ENCODE measurements around the gene CHCHD6.

CHCHD6 gene

GRCh38 chr3:126956866-126957650 lies 253.0 kb downstream of the CHCHD6 start:
- FAIRE-seq (no peak), DNase-seq (ENCODE audit: low spot score) (no peak)

- DNase-seq (ENCODE audit: low spot score) = no peak
These were observed 254.0 kb downstream of the CHCHD6 start for GRCh38 chr3:126957776-126958637.

DNA sequence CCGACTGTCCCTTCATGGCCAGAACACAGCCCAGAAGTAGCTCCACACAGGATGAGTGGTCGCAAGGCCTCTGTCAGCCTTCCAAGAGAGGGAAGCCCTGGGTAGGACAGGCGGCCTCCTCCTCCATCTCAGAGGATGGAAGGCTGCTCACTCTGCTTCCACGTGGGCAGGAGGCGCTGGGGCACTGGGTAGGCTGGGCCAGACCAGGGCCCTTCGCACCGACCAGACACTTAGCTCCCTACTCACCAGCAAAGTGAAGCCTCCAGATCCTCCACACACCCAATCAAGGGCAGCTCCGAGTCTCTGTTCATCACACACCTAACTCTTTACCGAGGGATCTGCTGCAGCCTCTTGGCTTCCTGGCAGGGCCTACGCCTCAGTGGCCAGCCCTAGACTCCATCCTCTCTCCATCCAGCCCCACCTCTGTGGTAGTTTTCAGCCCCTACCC lies 254.6 kb downstream of the CHCHD6 start:
- DNase-seq (ENCODE audit: low spot score) = no peak
- FAIRE-seq = no peak

More at GRCh38 chr3:126957776-126958637, 254.0 kb downstream of the CHCHD6 start:
- FAIRE-seq = no peak

- DNase-seq (ENCODE audit: low spot score) = no peak
- no peak for FAIRE-seq
These were observed 255.3 kb downstream of the CHCHD6 start for GRCh38 chr3:126959136-126959920.

DNA sequence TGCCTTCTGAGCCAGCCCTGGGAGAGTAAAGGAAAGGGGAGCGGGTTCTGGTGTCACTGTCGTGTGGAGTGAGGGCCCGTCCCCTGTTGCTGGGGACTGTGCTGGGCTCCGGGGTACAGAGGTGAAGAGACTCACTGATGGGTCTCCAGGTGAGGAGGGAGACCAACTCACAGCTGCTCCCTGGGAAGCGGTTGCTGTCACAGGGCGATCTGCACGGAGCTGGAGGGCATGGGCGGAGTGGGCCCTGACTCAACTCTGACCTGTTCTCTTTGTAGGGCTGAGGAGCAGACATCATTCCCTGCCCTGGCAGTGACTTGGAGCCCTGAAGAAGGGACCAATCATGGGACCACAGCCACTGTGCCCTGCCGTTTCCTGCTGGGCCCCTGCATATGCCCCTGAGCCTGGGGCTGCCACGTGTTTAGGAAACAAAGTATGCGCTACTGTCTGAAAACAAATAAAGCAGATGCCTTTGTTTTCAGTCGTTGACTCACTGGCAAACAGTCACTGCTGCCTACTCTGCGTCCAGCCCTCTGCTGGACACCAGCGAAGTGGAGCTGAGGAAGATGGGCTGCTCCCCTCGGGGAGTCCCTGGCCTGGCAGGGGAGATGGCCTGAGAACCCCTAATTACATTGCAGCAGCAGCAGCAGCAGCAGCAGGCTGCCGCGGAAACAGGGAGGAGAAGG lies 256.0 kb downstream of the CHCHD6 start:
- no peak for DNase-seq (ENCODE audit: low spot score)

DNA sequence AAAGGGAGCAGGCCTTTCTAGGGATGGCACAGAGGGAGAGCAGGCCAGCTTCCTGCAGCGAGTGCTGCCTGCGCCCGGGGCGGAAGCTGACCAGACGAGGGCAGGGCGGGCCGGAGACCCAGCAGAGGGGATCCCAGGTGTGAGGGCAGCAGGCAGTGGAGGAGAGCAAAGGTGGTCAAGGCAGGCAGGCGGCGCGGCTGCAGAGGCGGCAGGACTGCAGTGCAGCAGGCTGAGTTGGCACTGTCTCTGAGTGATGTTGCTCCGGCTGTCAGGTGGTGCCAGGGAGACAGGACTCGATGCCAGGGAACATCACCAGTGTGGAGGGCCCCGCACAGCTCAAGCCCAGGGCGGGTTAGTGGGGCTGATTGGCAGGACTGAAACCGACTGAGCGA lies 256.6 kb downstream of the CHCHD6 start:
- FAIRE-seq (no peak), DNase-seq (ENCODE audit: low spot score) (no peak)

More for the DNA sequence above, 256.0 kb downstream of the CHCHD6 start:
- no peak for FAIRE-seq

DNA sequence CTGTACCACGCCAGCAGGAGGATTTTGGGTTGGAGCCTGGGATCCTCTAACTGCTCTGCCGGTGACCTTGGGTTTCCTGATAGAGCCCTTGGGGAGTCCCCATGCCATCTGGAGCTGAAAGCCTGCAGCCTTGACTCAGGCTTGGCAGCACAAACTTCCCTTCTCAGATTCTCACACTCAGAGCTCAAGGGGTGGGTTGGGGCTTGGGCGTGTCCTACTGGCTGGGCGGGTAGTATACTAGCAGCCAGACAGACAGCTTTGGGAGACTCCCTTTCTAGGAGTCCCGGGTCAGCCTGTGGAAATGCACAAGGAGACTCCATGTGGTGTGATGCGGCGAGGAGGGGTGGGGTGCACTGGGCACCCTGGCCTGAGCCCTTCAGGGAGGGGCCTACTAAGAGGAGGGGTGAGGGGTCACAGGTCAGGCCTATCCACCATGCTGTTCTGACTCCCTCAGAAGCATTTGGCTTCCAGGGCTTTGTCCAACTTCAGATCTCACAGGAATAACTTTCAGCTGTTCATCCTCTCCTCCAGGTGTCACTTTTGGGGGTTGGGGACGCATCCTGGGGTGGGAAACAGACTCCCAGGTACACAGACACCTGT lies 257.3 kb downstream of the CHCHD6 start:
- FAIRE-seq (no peak), DNase-seq (ENCODE audit: low spot score) (no peak)

DNA sequence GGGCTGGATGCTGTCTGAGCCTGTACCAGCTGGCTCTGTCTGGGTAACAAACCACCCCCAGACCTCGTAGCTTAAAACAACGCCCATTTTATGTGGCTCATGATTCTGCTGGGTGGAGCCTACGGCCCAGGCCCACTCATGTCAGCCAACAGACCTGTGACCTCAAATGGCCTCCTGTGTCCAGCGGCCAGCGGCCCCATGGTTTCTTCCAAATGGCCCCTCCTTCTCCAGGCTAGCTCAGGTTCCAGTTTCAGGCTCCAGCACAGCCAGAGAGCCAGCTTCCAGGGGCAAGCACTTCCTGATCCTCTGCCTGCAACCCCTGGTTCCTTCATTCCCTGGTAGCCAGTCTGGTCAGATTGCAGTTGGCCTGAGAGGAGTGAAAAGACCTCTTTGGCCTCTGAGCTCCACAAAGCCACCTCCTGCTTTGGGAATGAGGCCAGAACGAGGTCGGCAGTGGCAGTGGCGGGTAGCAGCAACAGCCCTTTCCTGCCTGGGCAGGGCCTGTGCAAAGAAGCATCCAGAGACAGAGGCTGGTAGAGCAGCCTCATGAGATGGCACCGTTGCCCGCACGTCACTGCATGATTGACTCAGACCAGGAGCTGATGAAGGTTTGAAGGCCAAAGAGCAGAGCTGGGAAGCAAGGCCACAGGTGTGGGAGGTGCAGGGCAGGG lies 257.9 kb downstream of the CHCHD6 start:
- FAIRE-seq = no peak

DNA sequence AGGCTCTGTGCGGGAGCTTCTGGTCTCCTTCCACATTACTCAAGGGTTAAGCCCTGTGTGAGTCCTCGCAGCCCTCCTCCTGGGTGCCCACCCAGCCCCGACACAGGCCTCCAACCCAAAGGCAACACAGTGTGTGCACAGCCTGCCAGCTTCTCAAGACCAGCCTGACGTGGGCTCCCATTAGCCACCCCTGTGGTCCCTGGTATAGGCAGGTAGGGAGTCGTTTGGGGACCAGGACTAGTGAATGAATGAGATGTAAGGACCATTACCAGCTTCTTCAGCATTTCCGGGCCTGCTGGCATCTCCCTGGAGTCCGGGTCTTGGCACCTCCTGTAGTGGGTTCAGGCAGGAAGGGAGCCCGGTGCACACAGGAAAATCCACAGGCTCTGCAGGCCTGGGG lies 258.7 kb downstream of the CHCHD6 start:
- DNase-seq (ENCODE audit: low spot score) (no peak), FAIRE-seq (no peak)

More for the DNA sequence above, 257.9 kb downstream of the CHCHD6 start:
- no peak for DNase-seq (ENCODE audit: low spot score)

GRCh38 chr3:126963261-126964190 lies 259.5 kb downstream of the CHCHD6 start:
- FAIRE-seq = no peak
- no peak for DNase-seq (ENCODE audit: low spot score)

GRCh38 chr3:126964261-126964660 lies 260.2 kb downstream of the CHCHD6 start:
- no peak for FAIRE-seq
- no peak for DNase-seq (ENCODE audit: low spot score)

- DNase-seq (ENCODE audit: low spot score) (no peak), FAIRE-seq (no peak)
These were observed 260.9 kb downstream of the CHCHD6 start for GRCh38 chr3:126964950-126965349.

DNA sequence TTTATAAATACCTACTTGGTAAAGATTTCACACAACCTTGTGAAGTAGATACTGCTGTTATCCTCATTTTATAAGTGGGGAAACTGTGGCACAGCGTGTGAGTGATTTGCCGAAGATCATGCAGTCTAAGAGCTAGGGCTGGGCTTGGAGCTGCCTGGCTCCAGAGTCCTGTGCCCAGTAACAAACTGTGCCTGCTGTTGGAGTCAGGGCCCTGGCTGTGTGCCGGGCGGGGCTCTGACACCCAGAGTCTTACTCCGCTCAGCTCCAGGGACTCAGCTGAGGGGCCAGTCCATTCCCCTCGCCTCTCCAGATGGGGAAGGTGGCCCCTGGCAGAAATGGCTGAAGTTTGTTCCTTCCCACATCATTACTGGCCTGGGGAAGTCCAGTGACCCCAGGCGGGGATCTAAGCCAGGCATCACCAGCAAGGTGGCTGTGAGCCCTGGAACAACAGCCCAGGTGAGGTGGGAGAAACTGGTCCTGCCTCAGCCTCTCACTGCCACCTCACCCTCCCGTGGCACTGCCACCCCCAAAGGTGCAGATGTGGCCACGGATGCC lies 261.6 kb downstream of the CHCHD6 start:
- FAIRE-seq = no peak
- DNase-seq (ENCODE audit: low spot score) = no peak

DNA sequence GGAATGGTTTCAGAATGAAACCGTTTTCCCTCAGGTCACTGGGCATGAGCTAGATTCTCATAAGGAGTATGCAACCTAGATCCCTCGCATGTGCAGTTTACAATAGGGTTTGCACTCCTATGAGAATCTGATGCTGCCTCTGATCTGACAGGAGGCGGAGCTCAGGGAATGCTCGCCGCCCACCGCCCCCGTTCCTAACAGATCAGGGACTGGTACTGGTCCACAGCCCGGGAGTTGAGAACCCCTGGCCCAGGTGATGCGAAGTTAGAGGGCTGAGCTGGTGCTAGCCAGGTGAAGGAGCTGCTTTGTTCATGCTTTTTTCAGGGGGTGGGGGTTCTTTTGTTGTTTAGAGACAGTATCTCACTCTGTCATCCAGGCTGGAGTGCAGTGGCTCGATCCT lies 263.3 kb downstream of the CHCHD6 start:
- DNase-seq (ENCODE audit: low spot score) (no peak), FAIRE-seq (no peak)

DNA sequence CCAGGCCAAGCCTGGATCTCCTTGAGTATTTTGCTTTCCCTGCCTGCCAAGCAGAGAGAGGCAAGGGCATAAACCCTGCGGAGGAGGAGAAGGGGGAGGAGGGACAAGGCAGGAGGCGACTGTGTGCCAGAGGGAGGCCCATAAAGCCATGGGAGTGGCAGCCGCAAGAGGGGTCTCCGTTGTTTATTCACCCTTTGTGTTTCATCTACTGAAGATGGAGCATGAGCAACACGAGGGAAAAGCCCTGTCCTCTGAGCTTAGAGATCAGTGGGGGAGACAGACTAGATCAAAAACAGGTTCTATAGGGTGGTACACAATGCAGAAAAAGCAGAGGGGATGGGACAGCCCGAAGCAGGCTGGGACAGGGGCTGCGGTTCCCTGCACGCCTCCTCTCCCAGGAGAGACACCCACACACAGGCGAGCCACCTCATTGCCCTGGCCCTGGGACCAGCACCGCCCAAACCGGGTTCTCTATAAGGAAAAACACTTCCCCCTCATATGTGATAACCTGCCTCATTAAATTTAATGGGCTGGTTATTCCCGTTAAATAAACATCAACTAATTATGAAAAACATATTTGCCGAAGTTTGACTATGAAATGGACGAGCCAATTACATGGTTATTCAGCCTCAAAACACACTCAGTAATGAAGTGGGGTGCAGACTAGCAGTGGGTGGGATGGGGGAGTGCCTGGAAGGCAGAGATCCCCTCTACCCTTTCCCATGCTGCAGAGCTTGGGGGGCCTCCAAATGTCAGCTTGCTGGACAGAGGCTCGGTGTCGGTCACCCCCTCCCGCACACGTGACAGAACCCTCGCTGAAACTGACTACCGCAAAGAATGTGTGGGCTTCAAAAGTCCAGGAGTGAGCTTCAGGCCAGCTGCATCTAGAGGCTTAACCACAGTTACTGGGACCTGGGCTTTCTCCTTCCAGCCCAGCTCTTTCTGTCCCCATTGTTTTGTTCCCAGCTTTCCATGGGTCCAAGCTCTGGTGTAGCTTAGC lies 264.7 kb downstream of the CHCHD6 start:
- FAIRE-seq = no peak

DNA sequence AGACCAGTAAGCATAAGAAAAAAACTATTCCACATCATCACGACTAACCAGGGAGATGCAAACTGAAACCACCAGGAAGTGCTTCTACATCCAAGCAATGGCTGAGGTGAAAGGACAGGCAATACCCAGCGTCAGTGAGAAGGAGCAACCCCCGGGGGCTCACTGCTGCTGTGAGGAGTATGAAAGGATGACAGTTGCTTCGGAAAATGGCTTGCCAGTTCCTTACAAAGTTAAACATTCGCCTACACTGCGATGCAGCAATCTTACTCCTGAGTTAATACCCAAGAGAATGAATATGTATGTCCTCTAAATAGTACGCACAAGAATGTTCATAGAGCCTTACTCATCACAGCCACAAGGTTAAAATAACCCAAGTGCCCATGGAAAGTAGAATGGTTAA lies 265.5 kb downstream of the CHCHD6 start:
- no peak for DNase-seq (ENCODE audit: low spot score)
- FAIRE-seq = no peak

More for the DNA sequence above, 264.7 kb downstream of the CHCHD6 start:
- no peak for DNase-seq (ENCODE audit: low spot score)

DNA sequence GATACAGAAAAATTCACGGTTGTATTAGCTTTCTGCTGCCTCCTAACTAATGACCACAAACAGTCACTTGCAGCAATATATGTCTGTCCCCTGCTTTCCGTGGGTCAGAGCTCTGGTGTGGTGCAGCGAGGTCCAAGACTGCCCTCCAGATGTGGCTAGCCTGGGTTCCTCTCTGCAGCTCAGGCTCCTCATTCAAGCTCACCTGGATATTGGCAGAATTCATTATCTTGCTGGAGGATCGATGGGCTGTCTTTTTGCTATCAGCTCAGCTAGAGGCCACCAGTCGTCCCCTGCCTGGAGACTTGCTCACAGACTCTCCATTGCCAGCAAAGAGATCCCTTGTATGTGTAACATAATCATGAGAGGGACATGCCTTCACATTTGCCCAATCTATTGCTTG lies 266.1 kb downstream of the CHCHD6 start:
- no peak for FAIRE-seq
- no peak for DNase-seq (ENCODE audit: low spot score)
